Hepatocyte (in vitro differentiated cells): ENCODE data around the gene ADAMTS4.

Experiments used
- CTCF ChIP-seq: fragments of 200-600 bp; sonication (generic); IDR thresholded peaks from 2 replicates; pipeline ENCODE4 v1.5.1; 2016; ENCODE audit warnings: antibody characterized with exemption, mild to moderate bottlenecking; ENCODE audit not compliant: poor library complexity
- EZH2 ChIP-seq: fragments of 200-600 bp; sonication (generic); IDR thresholded peaks from 2 replicates; pipeline ENCODE4 v1.6.1; 2016; ENCODE audit warnings: antibody characterized with exemption, mild to moderate bottlenecking, borderline replicate concordance
- EZH2phosphoT487 ChIP-seq: fragments of 200-600 bp; sonication (generic); IDR thresholded peaks from one replicate; pipeline ENCODE4 v1.6.1; 2018; ENCODE audit warnings: antibody characterized with exemption, mild to moderate bottlenecking, low read depth, moderate library complexity; ENCODE audit not compliant: unreplicated experiment, severe bottlenecking

- TF ChIP-seq CTCF, result no peak
- no peak for TF ChIP-seq EZH2
- TF ChIP-seq EZH2phosphoT487, result no peak
Observed at GRCh38 chr1:161163793-161164192, 35.1 kb downstream of the ADAMTS4 start.
